OCI-LY7 (cell line): ENCODE results near the gene KIAA1958. TPM values are rescaled to one million over a fixed set of nuclear protein-coding genes. Genes with fewer than 3 reads are reported as not detected.

ENCODE experiments used
- BruUV-seq: library from RNA; stranded (reverse); fragments of 400-500 nt; replicated peaks from 2 replicates; lab custom pipeline; 2021; lab: Mats Ljungman, UMichigan
- CTCF ChIA-PET: fragments of 300-600 bp; sonication (Branson Sonifier 250); formaldehyde crosslinking; loops from one replicate; lab custom pipeline; 2022; ENCODE audit warnings: antibody characterized with exemption; ENCODE audit not compliant: unreplicated experiment; lab: Charles Lee
- POLR2A ChIA-PET: fragments of 300-600 bp; sonication (Branson Sonifier 250); formaldehyde crosslinking; loops from one replicate; lab custom pipeline; 2022; ENCODE audit warnings: antibody characterized with exemption; lab: Charles Lee
- DNase-seq: peaks from one replicate; pipeline ENCODE4 v3.0.0-alpha.2; 2015; ENCODE audit warnings: low spot score
- H2AFZ ChIP-seq: fragments of 200-600 bp; sonication (generic), shearing (Covaris generic); 2 replicates; pipeline ENCODE4 v1.6.1; 2014; ENCODE audit warnings: mild to moderate bottlenecking, antibody characterized with exemption, low read length, moderate library complexity
- H3K27ac ChIP-seq: fragments of 200-600 bp; sonication (generic); 2 replicates; pipeline ENCODE4 v1.5.1; 2014; ENCODE audit warnings: mixed run types, low read depth, mild to moderate bottlenecking, moderate library complexity, low read length, inconsistent platforms; ENCODE audit not compliant: poor library complexity, severe bottlenecking
- H3K36me3 ChIP-seq: fragments of 200-600 bp; sonication (generic); 2 replicates; pipeline ENCODE4 v1.6.1; 2014; ENCODE audit warnings: mild to moderate bottlenecking, antibody characterized with exemption, low read length, moderate library complexity, mixed read lengths; ENCODE audit not compliant: insufficient read depth
- H3K4me1 ChIP-seq: fragments of 200-600 bp; sonication (generic); 2 replicates; pipeline ENCODE4 v1.5.1; 2014; ENCODE audit warnings: mild to moderate bottlenecking, low read length; ENCODE audit not compliant: insufficient read depth, poor library complexity, severe bottlenecking
- H3K4me2 ChIP-seq: fragments of 200-600 bp; sonication (generic); 2 replicates; pipeline ENCODE4 v1.6.1; 2014; ENCODE audit warnings: mild to moderate bottlenecking, low read length
- H3K4me3 ChIP-seq: fragments of 200-600 bp; sonication (generic); 2 replicates; pipeline ENCODE4 v1.5.1; 2014; ENCODE audit warnings: mild to moderate bottlenecking, low read depth, low read length; ENCODE audit not compliant: poor library complexity, severe bottlenecking
- H3K79me2 ChIP-seq: fragments of 200-600 bp; sonication (generic); 2 replicates; pipeline ENCODE4 v1.6.1; 2016; ENCODE audit warnings: low read depth, mild to moderate bottlenecking, low read length, moderate library complexity, mixed read lengths; ENCODE audit not compliant: insufficient read depth
- H3K9me2 ChIP-seq: fragments of 200-600 bp; sonication (generic); 2 replicates; pipeline ENCODE4 v1.6.1; 2016; ENCODE audit warnings: mild to moderate bottlenecking, low read length, mixed read lengths; ENCODE audit not compliant: insufficient read depth
- H3K9me3 ChIP-seq: fragments of 200-600 bp; sonication (generic); 2 replicates; pipeline ENCODE4 v1.6.1; 2014; ENCODE audit warnings: mild to moderate bottlenecking, mixed run types, low read length, mixed read lengths
- H4K20me1 ChIP-seq: fragments of 200-600 bp; sonication (generic); 2 replicates; pipeline ENCODE4 v1.6.1; 2014; ENCODE audit warnings: mild to moderate bottlenecking, antibody characterized with exemption, low read length, moderate library complexity, mixed read lengths; ENCODE audit not compliant: insufficient read depth
- EZH2phosphoT487 ChIP-seq: fragments of 200-600 bp; sonication (generic); IDR thresholded peaks from 2 replicates; pipeline ENCODE4 v1.6.1; 2018; ENCODE audit warnings: low read depth, borderline replicate concordance, mild to moderate bottlenecking, mixed run types, antibody characterized with exemption, low read length, moderate library complexity, mixed read lengths
- intact Hi-C: fragments of 100-400 bp; cut with micrococcal nuclease; formaldehyde crosslinking; loops from one replicate; pipeline ENCODE4 v1.10.0; 2022; ENCODE audit not compliant: unreplicated experiment
- total RNA-seq, 2 experiments: library from RNA; depleted of rRNA in 1 of 2; stranded (reverse); fragments of >200 nt in 1 of 2; shearing (Covaris generic) in 1 of 2; gene quantifications; 2 replicates each; pipeline ENCODE4 v1.2.3, GENCODE V29; 2014 to 2022
- TF ChIP-seq, protein P1 (sequence below): fragments of 200-600 bp; sonication (generic); conservative IDR thresholded peaks from 2 replicates; pipeline ENCODE4 v1.5.1; 2014; ENCODE audit warnings: mild to moderate bottlenecking, antibody characterized with exemption, low read length, moderate library complexity, mixed read lengths

Gene KIAA1958
- total RNA-seq, 2 experiments from 2014 or later = 15.4 to 19.8 TPM

DNA sequence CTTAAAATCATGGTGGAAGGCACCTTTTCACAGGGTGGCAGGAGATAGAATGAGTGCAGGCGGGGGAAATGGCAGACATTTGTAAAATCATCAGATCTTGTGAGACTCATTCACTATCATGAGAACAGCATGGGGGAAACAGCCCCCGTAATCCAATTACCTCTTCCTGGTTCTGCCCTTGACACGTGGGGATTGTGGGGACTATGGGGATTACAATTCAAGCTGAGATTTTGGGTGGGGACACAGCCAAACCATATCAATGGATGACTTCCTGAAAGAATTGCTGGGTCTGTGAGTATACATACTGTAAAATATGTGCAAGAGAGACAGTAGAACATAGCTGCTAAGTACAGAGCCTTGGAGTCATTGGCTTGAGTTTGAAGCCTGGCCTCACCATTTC, 47.0 kb downstream of the KIAA1958 start:
- no peaks in the 10 kb centered on the region for H3K79me2 ChIP-seq
- H2AFZ ChIP-seq = no peak overlapping the region
- no peak overlapping the region for H3K27ac ChIP-seq
- H3K9me2 ChIP-seq = no peaks in the 10 kb centered on the region
- ChIA-PET POLR2A (interaction anchor here (0.6 to 0.9 kb wide), 3 partner anchors 15 to 296 kb away, joined by 3 read pairs; no protein-coding TSS in a partner anchor), CTCF (no interaction called here)
- no peak for DNase-seq
- no peak overlapping the region for H3K4me2 ChIP-seq
- BruUV-seq = no TSS peak
- no peak overlapping the region for H3K4me3 ChIP-seq
- intact Hi-C loops = no loop called here
- H3K9me3 ChIP-seq = no peaks in the 10 kb centered on the region
- TF ChIP-seq, protein P1, sequence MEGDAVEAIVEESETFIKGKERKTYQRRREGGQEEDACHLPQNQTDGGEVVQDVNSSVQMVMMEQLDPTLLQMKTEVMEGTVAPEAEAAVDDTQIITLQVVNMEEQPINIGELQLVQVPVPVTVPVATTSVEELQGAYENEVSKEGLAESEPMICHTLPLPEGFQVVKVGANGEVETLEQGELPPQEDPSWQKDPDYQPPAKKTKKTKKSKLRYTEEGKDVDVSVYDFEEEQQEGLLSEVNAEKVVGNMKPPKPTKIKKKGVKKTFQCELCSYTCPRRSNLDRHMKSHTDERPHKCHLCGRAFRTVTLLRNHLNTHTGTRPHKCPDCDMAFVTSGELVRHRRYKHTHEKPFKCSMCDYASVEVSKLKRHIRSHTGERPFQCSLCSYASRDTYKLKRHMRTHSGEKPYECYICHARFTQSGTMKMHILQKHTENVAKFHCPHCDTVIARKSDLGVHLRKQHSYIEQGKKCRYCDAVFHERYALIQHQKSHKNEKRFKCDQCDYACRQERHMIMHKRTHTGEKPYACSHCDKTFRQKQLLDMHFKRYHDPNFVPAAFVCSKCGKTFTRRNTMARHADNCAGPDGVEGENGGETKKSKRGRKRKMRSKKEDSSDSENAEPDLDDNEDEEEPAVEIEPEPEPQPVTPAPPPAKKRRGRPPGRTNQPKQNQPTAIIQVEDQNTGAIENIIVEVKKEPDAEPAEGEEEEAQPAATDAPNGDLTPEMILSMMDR = no peak
- no peak for TF ChIP-seq EZH2phosphoT487
- H3K36me3 ChIP-seq = no peaks in the 10 kb centered on the region
- H4K20me1 ChIP-seq = no peaks in the 10 kb centered on the region
- H3K4me1 ChIP-seq = no peaks in the 10 kb centered on the region

DNA sequence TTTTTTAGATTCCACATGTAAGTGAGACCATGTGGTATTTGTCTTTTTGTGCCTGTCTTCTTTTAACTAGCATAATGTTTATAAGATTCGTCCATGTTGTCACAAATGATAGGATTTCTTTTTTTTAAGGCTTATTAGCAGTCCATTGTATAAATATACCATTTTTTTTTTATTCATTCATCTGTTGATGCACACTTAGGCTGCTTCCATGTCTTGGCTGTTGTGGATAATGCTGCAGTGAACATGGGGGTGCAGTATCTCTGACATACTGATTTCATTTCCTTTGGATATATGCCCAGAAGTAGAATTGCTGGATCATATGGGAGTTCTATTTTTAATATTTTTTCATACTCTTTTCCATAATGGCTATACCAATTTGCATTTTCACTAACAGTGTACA, 48.7 kb downstream of the KIAA1958 start:
- Histone ChIP-seq H3K4me3 (no peak overlapping the region), H3K4me2 (no peak overlapping the region), H3K9me2 (no peaks in the 10 kb centered on the region), H2AFZ (no peak overlapping the region), H3K79me2 (no peaks in the 10 kb centered on the region), H3K4me1 (no peaks in the 10 kb centered on the region), H3K27ac (no peak overlapping the region), H4K20me1 (no peaks in the 10 kb centered on the region), H3K9me3 (no peaks in the 10 kb centered on the region), H3K36me3 (no peaks in the 10 kb centered on the region)
- ChIA-PET POLR2A (no interaction called here), CTCF (no interaction called here)
- DNase-seq = no peak
- intact Hi-C loops = no loop called here
- BruUV-seq = no TSS peak
- TF ChIP-seq, protein P1 = no peak
- TF ChIP-seq EZH2phosphoT487 = no peak

DNA sequence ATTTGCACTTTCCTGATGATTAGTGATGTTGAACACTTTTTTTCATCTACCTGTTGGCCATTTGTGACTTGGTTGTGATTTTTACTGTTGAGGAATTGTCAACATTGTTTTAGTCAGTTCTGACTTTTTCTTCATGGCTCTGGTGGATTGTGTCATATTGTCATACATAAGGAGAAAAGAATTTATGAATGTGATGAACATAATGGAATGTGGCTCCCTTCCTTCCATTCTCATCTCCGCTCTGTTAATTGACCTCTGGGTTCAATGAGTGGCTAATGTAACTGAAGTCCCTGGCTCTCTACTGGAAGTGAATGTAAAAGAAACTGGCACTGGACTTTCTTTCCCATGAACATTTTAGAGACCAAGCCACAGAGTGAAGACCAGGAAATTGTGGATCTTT, 49.2 kb downstream of the KIAA1958 start:
- H3K9me2 ChIP-seq = no peaks in the 10 kb centered on the region
- H3K27ac ChIP-seq = no peak overlapping the region
- no peak for DNase-seq
- intact Hi-C loops = no loop called here
- TF ChIP-seq, protein P1 = no peak
- no peak for TF ChIP-seq EZH2phosphoT487
- H3K36me3 ChIP-seq = no peaks in the 10 kb centered on the region
- H4K20me1 ChIP-seq = no peaks in the 10 kb centered on the region
- ChIA-PET POLR2A (interaction anchor here (0.5 kb wide), 1 partner anchor 238 kb away, joined by 3 read pairs; no protein-coding TSS in a partner anchor), CTCF (no interaction called here)
- no peak overlapping the region for H2AFZ ChIP-seq
- H3K79me2 ChIP-seq = no peaks in the 10 kb centered on the region
- no TSS peak for BruUV-seq
- H3K4me1 ChIP-seq = no peaks in the 10 kb centered on the region
- no peak overlapping the region for H3K4me3 ChIP-seq
- no peak overlapping the region for H3K4me2 ChIP-seq
- H3K9me3 ChIP-seq = no peaks in the 10 kb centered on the region
